M059J (cell line): ENCODE measurements around the gene ZNF697. TPM values are rescaled to one million over a fixed set of nuclear protein-coding genes. Genes with fewer than 3 reads are reported as not detected.
"Not testable (repeated sequence)": the region's sequence is repeated elsewhere in the genome, so short reads cannot be mapped to it uniquely, and the experiment has no call there.

Experiments
- DNase-seq: peaks from one replicate; pipeline ENCODE4 v3.0.0-alpha.2; 2012; ENCODE audit warnings: low read depth
- total RNA-seq: library from RNA; depleted of rRNA; stranded (reverse); fragments of >200 nt; shearing (Covaris generic); gene quantifications from 2 replicates; pipeline ENCODE4 v1.2.3, GENCODE V29; 2014; rRNA removed

Gene ZNF697
- 2.2 and 5.2 TPM in 2 replicates for total RNA-seq

- peak; percentile 98 for DNase-seq
Measured at GRCh38 chr1:119647734-119648619, at the start of gene ZNF697. TSS of gene ZNF697 (minus strand) at chr1:119648266. CDS start at chr1:119626100, 22,166 bp downstream.

- DNase-seq = no peak
Measured at GRCh38 chr1:119697598-119697997, 49.5 kb upstream of the ZNF697 start.

GRCh38 chr1:119696863-119697262, 48.8 kb upstream of the ZNF697 start:
- DNase-seq = not testable (repeated sequence)

GRCh38 chr1:119689511-119689910, 41.4 kb upstream of the ZNF697 start:
- no peak for DNase-seq

- DNase-seq = no peak
Measured at GRCh38 chr1:119688810-119689209, 40.7 kb upstream of the ZNF697 start.

- DNase-seq = no peak
Measured at GRCh38 chr1:119687434-119688079, 39.5 kb upstream of the ZNF697 start.

- DNase-seq = peak; percentile 49
Measured at GRCh38 chr1:119686661-119687060, 38.6 kb upstream of the ZNF697 start.

- no peak for DNase-seq
Measured at GRCh38 chr1:119683893-119684292, 35.8 kb upstream of the ZNF697 start.

- no peak for DNase-seq
Measured at GRCh38 chr1:119682141-119682540, 34.1 kb upstream of the ZNF697 start.

GRCh38 chr1:119681560-119681959, 33.5 kb upstream of the ZNF697 start:
- DNase-seq = no peak

- DNase-seq = no peak
Measured at GRCh38 chr1:119680723-119681122, 32.7 kb upstream of the ZNF697 start.

GRCh38 chr1:119680193-119680592, 32.1 kb upstream of the ZNF697 start:
- no peak for DNase-seq

GRCh38 chr1:119679223-119679622, 31.2 kb upstream of the ZNF697 start:
- no peak for DNase-seq

- peak; percentile 7 for DNase-seq
Measured at GRCh38 chr1:119676571-119677206, 28.6 kb upstream of the ZNF697 start.

GRCh38 chr1:119675349-119676345, 27.6 kb upstream of the ZNF697 start:
- peak; percentile 89 for DNase-seq

- DNase-seq = peak; percentile 93
Measured at GRCh38 chr1:119674835-119675289, 26.8 kb upstream of the ZNF697 start.

GRCh38 chr1:119674111-119674526, 26.1 kb upstream of the ZNF697 start:
- DNase-seq = peak; percentile 92

GRCh38 chr1:119673171-119673940, 25.3 kb upstream of the ZNF697 start:
- peak; percentile 88 for DNase-seq

GRCh38 chr1:119670898-119671297, 22.8 kb upstream of the ZNF697 start:
- DNase-seq = no peak

GRCh38 chr1:119667173-119667572, 19.1 kb upstream of the ZNF697 start:
- DNase-seq = no peak
